ENCODE data around the gene RIT2.

DNA sequence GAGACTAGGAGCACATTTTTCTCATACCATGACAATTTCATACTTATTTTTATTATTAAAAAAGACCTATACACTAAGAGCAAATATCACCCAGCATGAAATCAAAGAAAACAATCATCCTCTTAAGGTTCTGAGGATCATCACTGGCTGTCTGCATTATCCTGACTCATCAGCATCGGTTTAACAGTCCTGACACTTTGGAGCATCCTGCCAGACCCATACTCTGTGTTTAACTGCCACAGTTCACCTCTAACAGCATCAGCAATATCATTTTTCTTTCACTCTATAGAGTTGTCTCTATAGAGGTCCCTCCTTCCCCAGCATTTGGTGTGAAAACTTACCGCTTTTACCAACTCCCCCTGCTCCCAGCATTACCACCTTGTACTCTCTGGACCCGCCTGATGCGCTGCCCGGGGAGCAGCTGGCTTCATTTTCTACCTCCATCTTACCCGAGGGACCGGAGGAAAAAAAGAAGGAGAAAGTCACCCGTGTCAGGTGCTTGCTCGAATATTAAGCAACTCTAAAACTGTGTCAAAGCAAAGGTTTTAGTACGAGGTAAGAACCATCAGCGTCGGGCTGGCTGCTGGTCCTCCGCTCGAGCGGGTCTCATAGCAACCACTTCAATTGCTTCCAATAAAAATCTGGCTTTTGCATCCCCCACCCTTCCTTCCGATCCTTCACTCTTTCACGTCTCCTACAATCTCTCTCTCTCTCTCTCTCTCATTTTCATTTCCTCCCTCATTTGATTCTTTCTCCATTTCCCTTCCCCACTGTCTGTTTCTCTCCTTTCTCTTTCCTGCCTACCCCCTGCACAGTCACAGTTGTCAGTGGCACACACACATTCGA lies at the start of gene RIT2:
- TF ChIP-seq, protein P1, sequence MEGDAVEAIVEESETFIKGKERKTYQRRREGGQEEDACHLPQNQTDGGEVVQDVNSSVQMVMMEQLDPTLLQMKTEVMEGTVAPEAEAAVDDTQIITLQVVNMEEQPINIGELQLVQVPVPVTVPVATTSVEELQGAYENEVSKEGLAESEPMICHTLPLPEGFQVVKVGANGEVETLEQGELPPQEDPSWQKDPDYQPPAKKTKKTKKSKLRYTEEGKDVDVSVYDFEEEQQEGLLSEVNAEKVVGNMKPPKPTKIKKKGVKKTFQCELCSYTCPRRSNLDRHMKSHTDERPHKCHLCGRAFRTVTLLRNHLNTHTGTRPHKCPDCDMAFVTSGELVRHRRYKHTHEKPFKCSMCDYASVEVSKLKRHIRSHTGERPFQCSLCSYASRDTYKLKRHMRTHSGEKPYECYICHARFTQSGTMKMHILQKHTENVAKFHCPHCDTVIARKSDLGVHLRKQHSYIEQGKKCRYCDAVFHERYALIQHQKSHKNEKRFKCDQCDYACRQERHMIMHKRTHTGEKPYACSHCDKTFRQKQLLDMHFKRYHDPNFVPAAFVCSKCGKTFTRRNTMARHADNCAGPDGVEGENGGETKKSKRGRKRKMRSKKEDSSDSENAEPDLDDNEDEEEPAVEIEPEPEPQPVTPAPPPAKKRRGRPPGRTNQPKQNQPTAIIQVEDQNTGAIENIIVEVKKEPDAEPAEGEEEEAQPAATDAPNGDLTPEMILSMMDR (IDR thresholded peaks at IDR 0.05) = no peak
- TF ChIP-seq POLR2AphosphoS5 (IDR thresholded peaks at IDR 0.05) (no peak), POLR2A (IDR thresholded peaks at IDR 0.05) (no peak)
